Measurements from ENCODE around the gene MUC3A. TPM values are rescaled to one million over a fixed set of nuclear protein-coding genes. Genes with fewer than 3 reads are reported as not detected.

Gene MUC3A
- total and polyA plus RNA-seq, 2 of the 4 experiments (the other 2 are of a cell fraction): 0.05 TPM; not detected in 1

- Histone ChIP-seq H4K20me1 (ENCODE audit: insufficient read depth, low read length) (no peaks in the 10 kb centered on the region), H3K9me1 (ENCODE audit: insufficient read depth, low read length) (no peaks in the 10 kb centered on the region; the same call in 1 of the 2 replicates), H3K9me3 (ENCODE audit: control insufficient read depth, insufficient read depth, low read length) (no peaks in the 10 kb centered on the region), H3K9ac (ENCODE audit: low read depth, low read length) (no peak overlapping the region), H3K4me2 (ENCODE audit: low read depth, low read length) (no peak overlapping the region), H2AFZ (replicated peaks; ENCODE audit: low read length, poor library complexity) (no peak overlapping the region), H3K18ac (ENCODE audit: low read depth, low read length) (no peak overlapping the region), H3K4me1 (ENCODE audit: control insufficient read depth, insufficient read depth, low read length) (no peaks in the 10 kb centered on the region), H3K79me1 (ENCODE audit: low read depth in 1 of 2, low read length in 2 of 2) (no peaks in the 10 kb centered on the region), H4K91ac (ENCODE audit: insufficient read depth, low read depth, low read length) (no peak overlapping the region), H3K56ac (ENCODE audit: extremely low read depth, insufficient read depth, low read length) (no peak overlapping the region), H2AK5ac (ENCODE audit: low read depth, low read length) (no peak overlapping the region), H3K27ac (ENCODE audit: insufficient read depth, low read length) (no peak overlapping the region), H3K4ac (ENCODE audit: low read depth, low read length) (no peak overlapping the region), H3K23ac (ENCODE audit: low read depth, low read length) (no peak overlapping the region), H2AK9ac (replicated peaks; ENCODE audit: low read depth, low read length, poor library complexity) (no peak overlapping the region), H3K36me3 (ENCODE audit: control insufficient read depth, insufficient read depth, low read length) (no peaks in the 10 kb centered on the region), H4K5ac (ENCODE audit: low read depth, low read length) (no peak overlapping the region), H3K4me3 (ENCODE audit: insufficient read depth, low read depth, low read length) (no peak overlapping the region), H4K8ac (ENCODE audit: low read depth in 2 of 2, low read length in 2 of 2) (no peak overlapping the region), H2BK120ac (ENCODE audit: low read depth, low read length) (no peak overlapping the region), H3K27me3 (ENCODE audit: control insufficient read depth, insufficient read depth, low read length) (peaks cover 41% of the 10 kb centered on the region), H2BK15ac (ENCODE audit: low read depth, low read length) (no peak overlapping the region), H3K14ac (replicated peaks; ENCODE audit: low read depth, low read length) (no peak overlapping the region), H2BK20ac (ENCODE audit: low read depth, low read length) (no peak overlapping the region), H2BK5ac (ENCODE audit: low read depth, low read length, poor library complexity, severe bottlenecking) (no peak overlapping the region)
- dilution Hi-C loops (cut with HindIII; ENCODE audit: low sequenced_read_pairs, unreplicated experiment) (no loop called here), in situ Hi-C loops (cut with MboI; ENCODE audit: low sequenced_read_pairs) (loop anchor here (25.0 kb wide), 1 partner anchor 502 kb away; no protein-coding TSS in a partner anchor), intact Hi-C loops (cut with micrococcal nuclease) (no loop called here)
- 49% methylated on average over 2 of the region's 2 CpGs; no CpG with 5 or more reads in 1 of the 2 experiments for WGBS, 2 experiments (ENCODE audit: extremely low coverage in 2 of 2, insufficient read length in 1 of 2)
- no peak for DNase-seq
- no TSS peak for BruUV-seq (replicated peaks)
- CTCF ChIA-PET: interaction anchor here (0.5 kb wide), 1 partner anchor 20 kb away, joined by 3 read pairs; no protein-coding TSS in a partner anchor
- POLR2A ChIA-PET (ENCODE audit: unreplicated experiment): no interaction called here
- TF ChIP-seq FOS (IDR thresholded peaks at IDR 0.05; ENCODE audit: low read depth, low read length): no peak
- TF ChIP-seq ELK1 (IDR thresholded peaks at IDR 0.05; ENCODE audit: borderline replicate concordance, low read depth, low read length): no peak
- TF ChIP-seq RCOR1 (IDR thresholded peaks at IDR 0.05; ENCODE audit: insufficient replicate concordance, low read length): no peak
- no peak for TF ChIP-seq NFE2L2 (IDR thresholded peaks at IDR 0.05; ENCODE audit: low read depth, low read length)
- no peak for TF ChIP-seq POLR2A (IDR thresholded peaks at IDR 0.05; ENCODE audit: low read depth, low read length)
- TF ChIP-seq MXI1 (IDR thresholded peaks at IDR 0.05; ENCODE audit: borderline replicate concordance, low read depth, low read length): no peak
- no peak for TF ChIP-seq SMC3 (IDR thresholded peaks at IDR 0.05; ENCODE audit: low read depth, low read length)
- TF ChIP-seq CEBPB (IDR thresholded peaks at IDR 0.05; ENCODE audit: low read depth, low read length): no peak
- TF ChIP-seq MAFK (IDR thresholded peaks at IDR 0.05; ENCODE audit: low read depth, low read length): no peak
- ATAC-seq (ENCODE audit: low read depth): no peak
Measured at GRCh38 chr7:100959894-100960293, 10.6 kb downstream of the MUC3A start.
